ENCODE data around the gene MRPL3.

MRPL3 gene

DNA sequence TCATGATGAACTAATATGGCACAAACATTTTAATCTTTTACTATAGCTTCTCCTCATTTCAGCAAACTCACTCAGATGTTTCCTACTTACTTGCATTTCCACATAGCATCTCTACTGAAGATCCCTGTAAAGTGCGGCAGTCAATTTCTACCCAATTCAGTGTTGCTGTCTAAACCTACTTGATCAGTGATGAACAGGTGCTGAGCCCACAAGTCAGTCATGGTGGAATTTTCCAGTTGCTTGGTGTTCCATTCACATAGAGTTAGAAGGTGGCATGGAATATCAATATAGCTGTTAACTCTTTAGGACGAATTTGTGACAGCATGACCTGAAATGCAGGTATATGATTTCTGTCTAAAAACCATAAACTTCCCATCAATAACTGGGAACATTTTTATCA, 22.7 kb downstream of the MRPL3 start:
- ATAC-seq (replicated peaks) (no peak), DNase-seq (no peak)
- Mint-ChIP-seq H3K4me3 (no peak overlapping the region), H3K9me3 (no peaks in the 10 kb centered on the region), H3K27me3 (no peaks in the 10 kb centered on the region), H3K36me3 (peaks cover 29 to 41% of the 10 kb centered on the region in 2 donors), H3K4me1 (peaks cover 9 to 12% of the 10 kb centered on the region in 2 donors), H3K27ac (no peak overlapping the region)

DNA sequence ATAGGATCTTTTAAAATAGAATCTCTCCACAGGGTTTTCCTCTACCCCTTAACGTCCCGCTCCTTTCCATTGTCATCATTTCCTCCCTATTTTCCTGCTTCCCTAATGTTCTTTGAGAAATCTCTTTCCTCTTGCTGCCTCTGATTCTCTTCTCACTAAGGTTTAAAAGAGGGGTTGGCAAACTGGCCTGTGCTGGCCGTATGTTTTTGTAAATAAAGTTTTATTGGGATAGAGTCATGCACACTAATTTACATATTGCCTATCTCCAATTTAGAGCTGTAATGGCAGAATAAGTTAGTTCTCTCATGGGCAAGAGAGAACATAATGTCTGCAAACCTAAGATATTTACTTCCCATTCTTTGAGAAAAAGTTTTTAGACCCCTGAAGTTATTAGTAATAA, 25.0 kb downstream of the MRPL3 start:
- peaks cover 10 to 27% of the 10 kb centered on the region in 2 donors for H3K4me1 Mint-ChIP-seq

DNA sequence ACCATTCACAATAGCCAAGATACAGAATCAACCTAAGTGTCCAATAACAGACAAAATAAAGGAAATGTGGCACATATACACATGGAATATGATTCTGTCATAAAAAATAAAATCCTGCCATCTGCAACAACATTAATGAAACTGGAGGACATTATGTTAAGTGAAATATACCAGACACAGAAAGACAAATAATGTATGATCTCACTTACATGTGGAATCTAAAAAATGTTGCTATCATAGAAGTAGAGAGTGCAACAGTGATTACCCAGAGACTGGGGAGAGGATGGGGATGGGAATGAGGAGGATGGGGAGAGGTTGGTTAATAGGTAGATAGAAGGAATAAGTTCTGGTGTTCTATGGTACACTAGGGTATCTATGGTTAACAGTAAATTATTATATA, 28.7 kb downstream of the MRPL3 start:
- no peaks in the 10 kb centered on the region for H3K9me3 Mint-ChIP-seq
- ATAC-seq (replicated peaks), result no peak
- H3K4me3 Mint-ChIP-seq, result no peak overlapping the region
- no peak overlapping the region for H3K27ac Mint-ChIP-seq
- DNase-seq, result no peak
- H3K4me1 Mint-ChIP-seq, result peaks cover 10 to 30% of the 10 kb centered on the region in 2 donors
- H3K36me3 Mint-ChIP-seq, result peaks cover 33 to 48% of the 10 kb centered on the region in 2 donors
- H3K27me3 Mint-ChIP-seq, result no peaks in the 10 kb centered on the region

More for the DNA sequence above, 25.0 kb downstream of the MRPL3 start:
- Mint-ChIP-seq H3K27ac (no peak overlapping the region), H3K9me3 (no peaks in the 10 kb centered on the region), H3K27me3 (no peaks in the 10 kb centered on the region), H3K36me3 (peaks cover 32 to 42% of the 10 kb centered on the region in 2 donors), H3K4me3 (no peak overlapping the region)
- DNase-seq (no peak), ATAC-seq (replicated peaks) (no peak)

DNA sequence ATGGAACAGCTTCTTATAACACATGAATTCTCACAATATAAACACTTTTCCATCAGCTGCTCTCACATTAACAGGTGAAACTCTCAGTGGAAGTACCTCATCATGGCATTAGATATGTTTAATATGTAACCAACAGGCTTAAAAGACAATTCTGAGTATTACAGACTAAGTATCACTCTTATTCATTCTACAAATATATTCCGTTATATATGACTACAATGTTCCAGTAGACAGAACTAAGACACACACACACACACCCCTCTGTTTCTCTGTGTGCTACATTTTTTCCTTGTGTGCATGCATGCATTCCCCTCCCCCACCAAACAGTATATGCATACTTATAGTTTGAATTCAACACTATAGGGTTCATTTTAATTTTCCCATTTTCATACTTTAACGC, 32.4 kb downstream of the MRPL3 start:
- DNase-seq (no peak), ATAC-seq (replicated peaks) (no peak)
- Mint-ChIP-seq H3K27me3 (no peaks in the 10 kb centered on the region), H3K27ac (no peak overlapping the region), H3K36me3 (peaks cover 21 to 43% of the 10 kb centered on the region in 2 donors), H3K9me3 (no peaks in the 10 kb centered on the region), H3K4me3 (no peak overlapping the region), H3K4me1 (peaks cover 5 to 18% of the 10 kb centered on the region in 2 donors)

DNA sequence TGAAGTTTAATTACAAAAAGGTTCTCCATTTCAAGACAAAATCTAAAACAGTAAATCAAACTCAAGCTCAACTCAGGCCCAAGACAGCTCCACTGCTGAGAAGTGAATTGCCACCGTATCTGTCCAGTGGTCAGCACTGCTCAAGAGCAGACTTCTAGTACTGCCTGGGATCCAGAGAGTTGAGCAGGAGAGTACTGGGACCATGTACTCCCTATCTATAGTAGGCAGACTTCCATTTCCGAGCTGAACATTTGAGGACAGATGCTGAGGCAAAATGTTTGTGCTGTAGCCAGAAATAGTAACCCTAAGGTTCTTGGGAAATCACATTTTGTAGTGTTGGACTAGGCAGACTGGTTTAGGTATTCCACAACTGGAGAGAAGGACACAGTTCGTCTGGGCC, 44.1 kb downstream of the MRPL3 start:
- H3K4me1 Mint-ChIP-seq, result no peaks in the 10 kb centered on the region
- ATAC-seq (replicated peaks) (no peak), DNase-seq (no peak)
- H3K27me3 Mint-ChIP-seq, result no peaks in the 10 kb centered on the region
- H3K9me3 Mint-ChIP-seq, result no peaks in the 10 kb centered on the region
- H3K36me3 Mint-ChIP-seq, result peaks cover 24 to 50% of the 10 kb centered on the region in 2 donors
- H3K27ac Mint-ChIP-seq, result no peak overlapping the region
- no peak overlapping the region for H3K4me3 Mint-ChIP-seq

DNA sequence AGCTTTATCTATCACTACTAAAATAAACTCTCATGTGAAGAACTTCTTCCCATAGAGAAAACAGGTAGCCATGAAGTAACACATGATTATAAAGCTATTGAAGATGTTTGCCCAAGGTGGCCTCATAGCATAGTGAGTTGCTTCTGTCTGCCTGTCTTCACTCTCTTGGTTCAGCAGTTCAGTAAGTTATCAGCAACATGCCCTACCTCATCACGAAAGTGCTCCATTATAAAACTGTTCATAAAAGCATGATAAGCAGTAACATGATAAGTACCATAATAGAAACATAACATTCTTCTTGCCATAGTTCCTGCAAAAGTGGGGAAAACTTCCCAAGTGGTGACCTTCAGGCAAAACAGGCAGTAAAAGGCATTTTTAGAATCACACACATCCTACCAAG, 45.6 kb downstream of the MRPL3 start:
- DNase-seq (no peak), ATAC-seq (replicated peaks) (no peak)
- Mint-ChIP-seq H3K27me3 (no peaks in the 10 kb centered on the region), H3K27ac (no peak overlapping the region), H3K4me1 (no peaks in the 10 kb centered on the region), H3K4me3 (no peak overlapping the region), H3K36me3 (peaks cover 18 to 44% of the 10 kb centered on the region in 2 donors), H3K9me3 (no peaks in the 10 kb centered on the region)

DNA sequence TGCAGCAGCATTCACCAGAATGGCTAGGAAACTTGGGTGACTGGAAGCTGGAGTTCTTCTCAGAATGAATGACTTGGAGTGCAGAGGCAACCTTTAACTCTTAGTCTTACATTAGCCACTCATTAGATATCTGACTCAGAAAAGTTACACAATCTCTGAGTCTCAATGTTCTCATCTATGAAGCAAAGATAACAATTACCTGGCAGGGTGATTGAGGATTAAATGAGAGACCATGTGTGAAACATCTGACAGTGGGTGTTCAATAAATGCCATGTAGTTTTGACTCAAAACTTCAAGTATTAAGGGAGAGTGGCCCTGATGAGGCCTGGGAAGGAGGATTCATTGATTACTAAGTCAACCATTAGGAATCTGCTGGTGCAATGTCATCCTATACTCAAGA, 48.3 kb downstream of the MRPL3 start:
- DNase-seq, result no peak
- Mint-ChIP-seq H3K4me1 (no peaks in the 10 kb centered on the region), H3K9me3 (no peaks in the 10 kb centered on the region), H3K4me3 (no peak overlapping the region), H3K27me3 (no peaks in the 10 kb centered on the region), H3K27ac (no peak overlapping the region), H3K36me3 (peaks cover 10 to 35% of the 10 kb centered on the region in 2 donors)
- no peak for ATAC-seq (replicated peaks)

DNA sequence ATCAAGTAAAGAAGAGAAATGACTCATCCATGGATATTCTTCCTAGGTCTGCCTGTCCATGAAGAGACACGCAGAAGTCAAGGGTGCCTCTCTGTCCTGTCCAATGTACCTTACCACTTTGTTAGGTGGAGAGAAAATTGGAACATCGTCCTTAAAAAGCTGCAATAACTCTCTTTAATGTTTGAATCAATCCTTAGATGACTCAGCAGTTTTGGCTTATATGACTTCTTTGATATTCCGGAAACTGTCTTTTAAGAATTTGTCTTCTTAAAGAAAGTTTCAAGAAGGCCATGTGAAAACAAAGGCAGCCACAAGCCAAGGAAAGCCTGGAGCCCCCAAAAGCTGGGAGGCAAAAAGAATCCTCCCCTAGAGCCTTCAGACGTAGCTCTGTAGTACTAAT, 49.2 kb downstream of the MRPL3 start:
- ATAC-seq (replicated peaks), result no peak
- Mint-ChIP-seq H3K4me1 (no peaks in the 10 kb centered on the region), H3K27ac (no peak overlapping the region), H3K36me3 (peaks cover 10 to 36% of the 10 kb centered on the region in 2 donors), H3K27me3 (no peaks in the 10 kb centered on the region), H3K4me3 (no peak overlapping the region), H3K9me3 (peaks cover 0 to 6% of the 10 kb centered on the region in 2 donors)
- DNase-seq, result no peak

DNA sequence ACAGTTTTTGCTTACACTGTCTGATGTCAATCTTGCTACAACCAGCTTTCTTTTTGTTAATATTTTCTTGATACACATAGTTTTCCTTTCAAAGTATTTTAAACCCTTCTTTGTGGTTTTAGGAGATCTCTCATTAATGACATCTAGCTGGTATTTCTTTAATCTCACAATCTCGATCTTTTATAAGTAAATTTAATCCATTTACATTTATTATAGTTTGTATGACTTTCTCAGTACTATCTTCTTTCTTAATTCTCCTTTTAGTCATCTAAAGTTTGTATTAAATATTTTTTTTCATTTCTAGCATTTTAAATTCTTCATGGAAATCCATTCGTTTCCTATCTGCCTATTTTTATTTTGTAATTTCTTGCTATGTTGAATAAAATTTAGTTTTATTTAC, 55.4 kb downstream of the MRPL3 start:
- ATAC-seq (replicated peaks) (no peak), DNase-seq (no peak)
- Mint-ChIP-seq H3K9me3 (peaks cover 5 to 6% of the 10 kb centered on the region in 2 donors), H3K27me3 (no peaks in the 10 kb centered on the region), H3K27ac (no peak overlapping the region), H3K36me3 (peaks cover 4 to 8% of the 10 kb centered on the region in 2 donors), H3K4me3 (no peak overlapping the region), H3K4me1 (no peaks in the 10 kb centered on the region)

DNA sequence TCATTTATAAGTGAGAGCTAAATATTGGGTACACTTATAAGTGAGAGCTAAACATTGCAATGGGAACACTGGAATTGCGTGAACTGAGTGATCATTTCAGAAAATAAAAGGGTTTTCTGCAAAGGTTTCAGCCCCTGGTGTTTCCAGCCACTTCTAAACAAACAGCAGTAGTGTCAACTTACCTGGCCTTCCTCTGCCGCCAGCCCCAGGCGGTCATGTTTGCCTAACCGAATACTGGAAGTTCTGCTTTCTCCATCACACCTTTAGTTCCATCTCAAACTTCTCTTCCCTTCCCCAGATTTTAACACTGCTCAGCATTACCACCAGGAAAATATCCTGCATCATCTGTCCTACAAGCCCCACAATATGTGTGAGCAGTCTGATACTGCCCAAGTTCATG, 58.6 kb downstream of the MRPL3 start:
- no peak for DNase-seq
- H3K36me3 Mint-ChIP-seq, result peaks cover 4% of the 10 kb centered on the region in 2 donors
- peaks cover 4 to 5% of the 10 kb centered on the region in 2 donors for H3K9me3 Mint-ChIP-seq
- no peak overlapping the region for H3K4me3 Mint-ChIP-seq
- no peak overlapping the region for H3K27ac Mint-ChIP-seq
- ATAC-seq (replicated peaks), result no peak
- H3K27me3 Mint-ChIP-seq, result peaks cover 5 to 6% of the 10 kb centered on the region in 2 donors
- H3K4me1 Mint-ChIP-seq, result no peaks in the 10 kb centered on the region

DNA sequence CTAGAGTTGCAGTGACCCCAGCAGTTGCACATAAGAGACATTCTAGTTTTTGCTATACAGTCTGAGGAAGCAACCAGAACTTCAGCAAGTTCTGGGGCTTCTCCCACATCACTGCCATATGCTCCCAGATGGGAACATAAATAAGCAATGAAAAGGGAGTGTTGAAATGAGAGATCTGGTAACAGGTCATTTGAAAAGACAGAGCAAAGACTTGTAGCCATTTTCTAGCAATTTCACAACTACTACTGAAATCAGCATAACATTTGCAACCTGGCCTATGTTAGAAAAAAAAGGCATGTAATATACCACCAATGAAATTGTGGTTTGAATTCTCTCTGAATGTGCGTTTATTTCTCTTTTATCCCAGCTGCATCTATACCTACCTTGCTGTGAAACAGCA, 63.7 kb downstream of the MRPL3 start:
- Mint-ChIP-seq H3K27ac (no peak overlapping the region), H3K4me1 (no peaks in the 10 kb centered on the region), H3K9me3 (peaks cover 0 to 3% of the 10 kb centered on the region in 2 donors), H3K4me3 (no peak overlapping the region), H3K27me3 (peaks cover 6 to 10% of the 10 kb centered on the region in 2 donors), H3K36me3 (no peaks in the 10 kb centered on the region)
- ATAC-seq (replicated peaks), result no peak
- DNase-seq, result no peak

DNA sequence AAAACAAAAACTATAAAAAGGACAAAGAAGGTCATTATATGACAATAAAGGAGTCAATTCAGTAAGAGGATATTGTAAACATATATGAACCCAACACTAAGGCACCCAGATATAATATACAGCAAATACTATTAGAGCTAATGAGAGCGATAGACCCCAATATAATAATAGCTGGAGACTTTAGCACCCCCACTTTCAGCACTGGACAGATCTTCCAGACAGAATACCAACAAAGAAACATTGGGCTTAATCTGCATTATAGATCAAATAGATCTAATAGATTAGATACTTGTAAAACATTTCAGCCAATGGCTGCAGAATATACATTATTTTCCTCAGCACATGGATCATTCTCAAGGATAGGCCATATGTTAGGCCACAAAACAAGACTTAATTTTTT, 67.8 kb downstream of the MRPL3 start:
- H3K4me3 Mint-ChIP-seq, result no peak overlapping the region
- no peaks in the 10 kb centered on the region for H3K4me1 Mint-ChIP-seq
- peaks cover 0 to 3% of the 10 kb centered on the region in 2 donors for H3K9me3 Mint-ChIP-seq
- DNase-seq (no peak), ATAC-seq (replicated peaks) (no peak)
- no peak overlapping the region for H3K27ac Mint-ChIP-seq
- H3K36me3 Mint-ChIP-seq, result peaks cover 0 to 4% of the 10 kb centered on the region in 2 donors
- H3K27me3 Mint-ChIP-seq, result peaks cover 0 to 17% of the 10 kb centered on the region in 2 donors

DNA sequence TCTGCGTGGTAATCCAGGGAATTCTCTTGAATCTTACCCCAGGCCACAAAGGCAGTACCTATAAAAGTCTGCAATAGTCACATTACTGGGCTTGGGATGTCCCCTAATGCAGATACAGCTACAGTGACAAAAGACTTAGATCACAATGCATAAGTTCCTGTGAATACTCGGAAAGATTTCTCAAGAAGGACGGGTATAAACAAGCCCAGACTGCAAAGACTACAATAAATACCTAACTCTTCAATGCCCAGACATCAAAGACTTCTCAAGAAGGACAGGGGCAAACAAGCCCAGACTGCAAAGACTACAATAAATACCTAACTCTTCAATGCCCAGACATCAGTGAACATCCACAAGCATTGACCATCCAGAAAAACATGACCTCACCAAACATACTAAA, 70.3 kb downstream of the MRPL3 start:
- ATAC-seq (replicated peaks) (no peak), DNase-seq (no peak)
- peaks cover 0 to 3% of the 10 kb centered on the region in 2 donors for H3K9me3 Mint-ChIP-seq
- H3K27ac Mint-ChIP-seq, result no peak overlapping the region
- H3K36me3 Mint-ChIP-seq, result peaks cover 0 to 4% of the 10 kb centered on the region in 2 donors
- no peak overlapping the region for H3K4me3 Mint-ChIP-seq
- no peaks in the 10 kb centered on the region for H3K4me1 Mint-ChIP-seq
- H3K27me3 Mint-ChIP-seq, result peaks cover 0 to 17% of the 10 kb centered on the region in 2 donors

DNA sequence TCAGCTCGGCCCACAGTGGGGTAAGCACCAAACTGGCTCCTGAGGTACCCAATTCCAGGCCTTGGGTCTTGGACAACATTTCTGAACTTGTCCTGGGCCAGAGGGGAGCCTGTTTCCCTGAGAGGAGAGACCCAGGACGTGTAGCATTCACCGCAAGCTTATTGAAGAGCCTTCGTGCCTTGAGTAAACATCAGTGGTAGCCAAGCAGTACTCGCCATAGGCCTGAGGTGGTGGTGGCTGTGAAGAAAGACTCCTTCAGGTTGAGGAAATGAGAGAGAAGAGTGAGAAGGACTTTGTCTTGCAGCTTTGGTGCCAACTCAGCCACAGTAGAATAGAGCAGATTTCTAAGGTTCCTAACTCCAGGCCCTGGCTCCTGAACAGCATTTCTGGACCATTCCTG, 71.0 kb downstream of the MRPL3 start:
- ATAC-seq (replicated peaks), result no peak
- no peak overlapping the region for H3K4me3 Mint-ChIP-seq
- H3K4me1 Mint-ChIP-seq, result no peaks in the 10 kb centered on the region
- H3K27me3 Mint-ChIP-seq, result peaks cover 0 to 17% of the 10 kb centered on the region in 2 donors
- H3K36me3 Mint-ChIP-seq, result peaks cover 0 to 4% of the 10 kb centered on the region in 2 donors
- no peak overlapping the region for H3K27ac Mint-ChIP-seq
- DNase-seq, result no peak
- H3K9me3 Mint-ChIP-seq, result no peaks in the 10 kb centered on the region

DNA sequence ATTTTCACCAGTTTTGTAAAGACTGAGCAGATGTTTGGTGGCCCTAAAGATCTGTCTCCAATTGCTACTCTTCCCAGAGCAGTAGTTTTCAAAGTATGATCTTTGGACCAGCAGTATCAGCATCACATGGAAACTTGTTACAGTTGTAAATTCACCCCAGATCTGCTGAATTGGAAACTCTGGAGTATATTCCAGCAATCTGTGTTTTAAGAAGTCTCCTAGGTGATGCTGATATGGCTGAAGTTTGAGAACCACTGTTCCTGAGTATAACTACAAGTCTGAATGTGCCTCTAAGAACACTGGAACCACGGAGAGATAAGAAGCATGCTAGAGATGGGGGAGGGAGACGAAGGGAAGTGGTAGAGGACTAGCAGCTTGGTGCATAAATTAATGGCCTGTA, 75.5 kb downstream of the MRPL3 start:
- Mint-ChIP-seq H3K4me3 (no peak overlapping the region), H3K4me1 (no peaks in the 10 kb centered on the region), H3K36me3 (peaks cover 0 to 4% of the 10 kb centered on the region in 2 donors), H3K9me3 (no peaks in the 10 kb centered on the region), H3K27me3 (peaks cover 5 to 16% of the 10 kb centered on the region in 2 donors), H3K27ac (no peak overlapping the region)
- DNase-seq (no peak), ATAC-seq (replicated peaks) (no peak)

DNA sequence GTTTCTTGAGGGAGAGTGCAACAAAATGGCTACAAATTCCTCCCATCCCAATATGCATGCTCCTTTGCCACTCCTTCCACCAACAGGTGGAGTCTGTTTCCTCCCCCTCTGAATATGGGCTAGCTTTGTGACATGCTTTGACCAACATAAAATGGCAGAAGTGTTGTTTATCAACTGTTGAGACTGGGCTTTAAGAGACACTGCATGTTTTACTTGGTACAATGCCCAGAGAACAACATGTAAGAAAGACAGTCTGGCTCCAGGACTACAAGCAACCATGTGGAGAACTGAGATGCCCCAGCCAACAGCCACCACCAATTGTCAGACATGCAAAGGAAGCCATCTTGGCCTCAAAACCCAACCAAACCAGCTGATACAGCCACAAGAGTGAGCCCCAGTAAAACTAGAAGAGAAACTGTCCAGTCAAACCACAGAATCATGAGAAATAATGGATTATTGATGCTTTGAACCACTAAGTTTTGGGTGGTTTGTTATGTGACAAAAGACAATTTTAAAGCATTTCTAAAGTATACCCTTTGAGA, 80.7 kb downstream of the MRPL3 start:
- Mint-ChIP-seq H3K27me3 (peaks cover 9 to 21% of the 10 kb centered on the region in 2 donors), H3K36me3 (no peaks in the 10 kb centered on the region), H3K4me1 (no peaks in the 10 kb centered on the region), H3K4me3 (no peak overlapping the region), H3K9me3 (peaks cover 0 to 4% of the 10 kb centered on the region in 2 donors), H3K27ac (no peak overlapping the region)
- no peak for DNase-seq
- ATAC-seq (replicated peaks), result no peak
